Calu3 (cell line): ENCODE results near the gene GLRA2. TPM values are rescaled to one million over a fixed set of nuclear protein-coding genes. Genes with fewer than 3 reads are reported as not detected.

Experiments used
- BruUV-seq: library from RNA; stranded (reverse); fragments of 400-500 nt; replicated peaks from 2 replicates; lab custom pipeline; 2021; lab: Mats Ljungman, UMichigan
- CTCF ChIA-PET: fragments of 300-600 bp; sonication (Branson Sonifier 250); formaldehyde crosslinking; loops from one replicate; lab custom pipeline; 2022; ENCODE audit warnings: antibody characterized with exemption; lab: Charles Lee
- DNase-seq: peaks from one replicate; pipeline ENCODE4 v3.0.0; 2022
- H3K27ac Mint-ChIP-seq: one replicate; pipeline ENCODE4 v1.8.0; 2022; ENCODE audit warnings: mixed read lengths; ENCODE audit not compliant: unreplicated experiment
- H3K27me3 Mint-ChIP-seq: one replicate; pipeline ENCODE4 v1.8.0; 2022; ENCODE audit warnings: mixed read lengths; ENCODE audit not compliant: unreplicated experiment
- H3K36me3 Mint-ChIP-seq: one replicate; pipeline ENCODE4 v1.8.0; 2022; ENCODE audit warnings: mild to moderate bottlenecking, moderate library complexity, mixed read lengths; ENCODE audit not compliant: insufficient read depth, unreplicated experiment
- H3K4me1 Mint-ChIP-seq: one replicate; pipeline ENCODE4 v1.8.0; 2022; ENCODE audit warnings: mild to moderate bottlenecking, low read depth, mixed read lengths; ENCODE audit not compliant: unreplicated experiment
- H3K4me3 Mint-ChIP-seq: one replicate; pipeline ENCODE4 v1.8.0; 2022; ENCODE audit warnings: mild to moderate bottlenecking, low read depth, moderate library complexity, mixed read lengths; ENCODE audit not compliant: unreplicated experiment
- H3K9me3 Mint-ChIP-seq: one replicate; pipeline ENCODE4 v1.8.0; 2022; ENCODE audit warnings: low read depth, mixed read lengths; ENCODE audit not compliant: unreplicated experiment
- CTCF ChIP-seq: fragments of 200-600 bp; IDR thresholded peaks from one replicate; pipeline ENCODE4 v1.8.0; 2022; ENCODE audit warnings: antibody characterized with exemption; ENCODE audit not compliant: unreplicated experiment
- intact Hi-C: fragments of 100-400 bp; cut with micrococcal nuclease; formaldehyde crosslinking; loops from one replicate; pipeline ENCODE4 v1.10.0; 2022; ENCODE audit not compliant: unreplicated experiment
- total RNA-seq: library from RNA; stranded (reverse); gene quantifications from 2 replicates; pipeline ENCODE4 v1.2.3, GENCODE V29; 2022

The GLRA2 gene
- total RNA-seq, 1 experiment from 2014 or later, result not detected

DNA sequence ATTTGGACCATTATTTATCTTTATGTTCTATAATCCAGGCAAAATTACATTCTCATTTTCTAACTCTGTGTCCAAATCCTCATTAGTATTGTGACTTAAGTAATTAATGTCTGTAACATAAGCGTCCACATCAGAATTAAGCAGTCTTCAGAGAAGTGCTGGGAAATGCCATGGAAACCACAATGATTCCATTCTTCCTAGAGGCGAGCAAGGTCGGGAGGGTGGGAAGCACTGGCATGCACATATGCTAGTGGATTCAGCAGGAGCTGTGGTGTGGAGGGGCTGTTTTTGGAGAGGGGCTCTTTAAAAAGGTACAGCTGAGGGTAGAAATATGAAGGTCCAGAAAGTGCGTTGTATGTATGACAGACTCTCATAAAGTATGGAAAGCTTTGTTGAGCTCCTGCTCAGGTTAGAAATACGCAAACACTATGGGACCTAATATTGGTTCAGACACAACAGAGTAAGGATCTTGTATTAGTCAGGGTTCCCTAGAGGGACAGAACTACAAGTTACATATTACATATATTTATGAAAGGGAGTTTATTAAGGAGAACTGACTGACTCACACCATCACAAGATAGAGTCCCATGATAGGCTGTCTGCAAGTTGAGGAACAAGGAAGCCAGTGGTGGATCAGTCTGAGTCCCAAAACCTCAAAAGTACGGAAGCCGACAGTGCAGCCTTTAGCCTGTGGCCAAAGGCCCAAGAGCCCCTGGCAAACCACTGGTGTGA lies 61.5 kb downstream of the GLRA2 start:
- no peaks in the 10 kb centered on the region for H3K27me3 Mint-ChIP-seq
- CTCF ChIA-PET, result no interaction called here
- no peaks in the 10 kb centered on the region for H3K9me3 Mint-ChIP-seq
- no peak overlapping the region for H3K4me3 Mint-ChIP-seq
- no peaks in the 10 kb centered on the region for H3K4me1 Mint-ChIP-seq
- intact Hi-C loops, result no loop called here
- TF ChIP-seq CTCF, result no peak
- no peak for DNase-seq
- no peaks in the 10 kb centered on the region for H3K36me3 Mint-ChIP-seq
- H3K27ac Mint-ChIP-seq, result no peak overlapping the region
- BruUV-seq, result no TSS peak

DNA sequence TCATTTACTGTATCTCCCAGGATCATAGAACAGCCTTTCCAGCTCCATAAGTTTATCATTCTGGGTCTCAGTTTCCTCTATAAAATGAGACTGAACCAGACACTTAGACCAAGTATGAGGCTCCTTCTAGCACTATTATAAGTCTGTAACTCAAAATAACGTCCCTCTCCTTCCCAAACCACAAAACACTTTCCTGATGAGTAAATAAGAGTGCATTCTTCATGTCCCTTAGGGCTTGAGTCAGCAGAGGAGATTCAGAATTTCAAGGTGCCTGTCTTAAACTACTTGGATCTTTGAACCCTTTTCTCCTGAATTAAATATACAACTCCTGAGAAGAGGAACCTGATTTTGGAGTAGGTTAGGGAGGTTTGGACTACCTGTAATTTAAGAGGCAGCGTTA lies 62.6 kb downstream of the GLRA2 start:
- CTCF ChIA-PET, result no interaction called here
- H3K4me1 Mint-ChIP-seq, result no peaks in the 10 kb centered on the region
- H3K4me3 Mint-ChIP-seq, result no peak overlapping the region
- H3K27ac Mint-ChIP-seq, result no peak overlapping the region
- H3K36me3 Mint-ChIP-seq, result no peaks in the 10 kb centered on the region
- DNase-seq, result no peak
- H3K9me3 Mint-ChIP-seq, result no peaks in the 10 kb centered on the region
- no TSS peak for BruUV-seq
- no peak for TF ChIP-seq CTCF
- H3K27me3 Mint-ChIP-seq, result no peaks in the 10 kb centered on the region
- intact Hi-C loops, result no loop called here

DNA sequence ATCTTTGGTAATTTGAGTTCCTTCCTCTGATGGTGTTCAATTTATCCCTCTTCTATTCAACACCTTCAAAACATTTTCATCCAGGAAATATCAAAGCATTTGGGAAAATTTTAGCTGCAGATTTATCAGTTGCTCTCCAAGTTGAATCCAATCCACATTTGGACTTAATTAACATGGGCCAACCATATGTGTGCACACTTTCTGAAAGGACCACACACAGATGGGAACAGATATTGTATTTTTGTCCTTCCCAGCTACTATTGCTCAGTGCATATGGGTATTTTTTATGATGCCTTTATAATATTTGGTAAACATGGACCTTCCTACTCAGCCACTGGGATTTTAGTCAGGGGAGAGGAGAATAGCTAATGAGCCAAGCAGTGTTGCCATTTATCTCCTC lies 65.2 kb downstream of the GLRA2 start:
- BruUV-seq, result no TSS peak
- CTCF ChIA-PET, result interaction anchor here (0.9 kb wide), 1 partner anchor 10 kb away, joined by 3 read pairs; no protein-coding TSS in a partner anchor
- H3K27me3 Mint-ChIP-seq, result no peaks in the 10 kb centered on the region

GRCh38 chrX:14598330-14598729 lies 69.0 kb downstream of the GLRA2 start:
- CTCF ChIA-PET, result no interaction called here
- H3K9me3 Mint-ChIP-seq, result no peaks in the 10 kb centered on the region
- H3K27me3 Mint-ChIP-seq, result no peaks in the 10 kb centered on the region
- H3K4me1 Mint-ChIP-seq, result no peaks in the 10 kb centered on the region
- no peak for TF ChIP-seq CTCF
- no peak overlapping the region for H3K4me3 Mint-ChIP-seq
- DNase-seq, result no peak
- no peaks in the 10 kb centered on the region for H3K36me3 Mint-ChIP-seq
- BruUV-seq, result no TSS peak
- intact Hi-C loops, result no loop called here
- no peak overlapping the region for H3K27ac Mint-ChIP-seq

More for the DNA sequence above, 65.2 kb downstream of the GLRA2 start:
- Mint-ChIP-seq H3K4me3 (no peak overlapping the region), H3K9me3 (no peaks in the 10 kb centered on the region), H3K4me1 (no peaks in the 10 kb centered on the region), H3K27ac (no peak overlapping the region), H3K36me3 (no peaks in the 10 kb centered on the region)
- TF ChIP-seq CTCF, result no peak
- no peak for DNase-seq
- intact Hi-C loops, result no loop called here
